Measurements from ENCODE around the gene ITGB6. TPM values are rescaled to one million over a fixed set of nuclear protein-coding genes. Genes with fewer than 3 reads are reported as not detected.

ITGB6 gene
- total and polyA plus RNA-seq, 2 of the 8 experiments (the other 6 are each of a cell fraction or from before 2014, with no cell fraction given): not detected

DNA sequence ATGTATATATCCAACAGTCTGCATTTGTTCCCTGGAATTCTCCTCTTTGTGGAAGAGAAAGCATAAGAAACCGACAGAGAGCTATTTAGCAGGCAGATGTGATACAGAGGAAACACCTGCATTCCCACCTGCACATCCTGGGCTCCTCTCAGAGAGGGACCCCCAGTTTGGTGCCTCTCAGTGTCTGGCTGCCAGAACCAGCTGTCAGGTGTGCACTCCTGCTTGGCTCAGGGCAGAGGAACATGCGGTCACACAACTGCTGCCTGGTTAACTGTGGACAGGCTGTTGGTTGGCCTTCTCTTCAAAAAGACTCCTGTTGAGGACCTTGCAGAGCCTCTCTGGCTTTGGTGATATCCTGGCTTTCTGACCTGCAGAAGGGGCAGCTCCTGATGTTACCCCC, 54.6 kb downstream of the ITGB6 start:
- no peak overlapping the region for H3K4ac ChIP-seq (replicated peaks; ENCODE audit: insufficient read length, low read depth, low read length)
- no peaks in the 10 kb centered on the region for H3K79me1 ChIP-seq (ENCODE audit: low read depth, low read length)
- no peak overlapping the region for H2AK5ac ChIP-seq (ENCODE audit: low read depth, low read length)
- ChIA-PET CTCF (ENCODE audit: partially characterized antibody) (interaction anchor here (1.0 kb wide), 1 partner anchor 11 kb away, joined by 4 read pairs; no protein-coding TSS in a partner anchor), POLR2A (ENCODE audit: partially characterized antibody) (no interaction called here)
- no peak overlapping the region for H2AFZ ChIP-seq (ENCODE audit: low read length)
- H3K14ac ChIP-seq (ENCODE audit: insufficient read length): no peak overlapping the region
- WGBS, 2 experiments (ENCODE audit: extremely low coverage in 1 of 2, insufficient coverage in 1 of 2, insufficient read length in 1 of 2, insufficient replicate concordance in 2 of 2, low coverage in 1 of 2, low lambda C conversion rate in 2 of 2, missing lambda C conversion rate in 1 of 2): 86% methylated on average over 2 of the region's 2 CpGs; no CpG with 5 or more reads in 1 of the 2 experiments
- H2BK120ac ChIP-seq (replicated peaks; ENCODE audit: low read depth, low read length): no peak overlapping the region
- no peaks in the 10 kb centered on the region for H3K23me2 ChIP-seq (ENCODE audit: low read depth, low read length)
- H3K4me3 ChIP-seq (ENCODE audit: extremely low read depth in 1 of 4, insufficient read depth in 2 of 4, low read depth in 3 of 4, low read length in 4 of 4): no peak overlapping the region
- TF ChIP-seq, protein P1, sequence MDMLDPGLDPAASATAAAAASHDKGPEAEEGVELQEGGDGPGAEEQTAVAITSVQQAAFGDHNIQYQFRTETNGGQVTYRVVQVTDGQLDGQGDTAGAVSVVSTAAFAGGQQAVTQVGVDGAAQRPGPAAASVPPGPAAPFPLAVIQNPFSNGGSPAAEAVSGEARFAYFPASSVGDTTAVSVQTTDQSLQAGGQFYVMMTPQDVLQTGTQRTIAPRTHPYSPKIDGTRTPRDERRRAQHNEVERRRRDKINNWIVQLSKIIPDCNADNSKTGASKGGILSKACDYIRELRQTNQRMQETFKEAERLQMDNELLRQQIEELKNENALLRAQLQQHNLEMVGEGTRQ (IDR thresholded peaks at IDR 0.05; ENCODE audit: low read length): no peak
- TF ChIP-seq CREB1 (IDR thresholded peaks at IDR 0.05): no peak
- TF ChIP-seq TAF1 (IDR thresholded peaks at IDR 0.05; ENCODE audit: low read depth, low read length): no peak
- TF ChIP-seq CHD2 (IDR thresholded peaks at IDR 0.05; ENCODE audit: low read length): no peak
- no peak for TF ChIP-seq E2F6 (IDR thresholded peaks at IDR 0.05)
- TF ChIP-seq SAP30 (IDR thresholded peaks at IDR 0.05; ENCODE audit: insufficient read depth, insufficient replicate concordance, low read length): no peak
- no peak for TF ChIP-seq SRF (IDR thresholded peaks at IDR 0.05; ENCODE audit: low read depth, low read length)
- no peak for TF ChIP-seq BACH1 (IDR thresholded peaks at IDR 0.05; ENCODE audit: low read length)
- no peak for TF ChIP-seq RNF2 (IDR thresholded peaks at IDR 0.05; ENCODE audit: borderline replicate concordance, low read depth, low read length, missing control alignments, poor library complexity, severe bottlenecking)
- no peak for TF ChIP-seq YY1 (IDR thresholded peaks at IDR 0.05; ENCODE audit: low read depth, low read length)
- TF ChIP-seq RBBP5 (IDR thresholded peaks at IDR 0.05; ENCODE audit: borderline replicate concordance, low read depth, low read length): no peak
- no peak for TF ChIP-seq TAF7 (optimal IDR thresholded peaks at IDR 0.05; ENCODE audit: borderline replicate concordance, low read depth, low read length)
- TF ChIP-seq RFX5 (IDR thresholded peaks at IDR 0.05; ENCODE audit: borderline replicate concordance, low read depth, low read length): no peak
- no peak overlapping the region for H4K91ac ChIP-seq (replicated peaks; ENCODE audit: insufficient read length, low read length)
- H3K27me3 ChIP-seq (replicated peaks in 1 of 4; ENCODE audit: control insufficient read depth in 3 of 4, extremely low read depth in 1 of 4, insufficient read depth in 3 of 4, low read length in 3 of 4): no peaks in the 10 kb centered on the region
- no peak overlapping the region for H2BK20ac ChIP-seq (ENCODE audit: low read length)
- H3K4me1 ChIP-seq (replicated peaks in 1 of 4; ENCODE audit: control insufficient read depth in 3 of 4, insufficient read depth in 4 of 4, low read length in 3 of 4): peaks cover 0 to 3% (median under 1%) of the 10 kb centered on the region in 4 experiments; a peak in 3 of 7 replicates
- no peaks in the 10 kb centered on the region for H3K79me2 ChIP-seq (ENCODE audit: control insufficient read depth in 1 of 2, insufficient read depth in 2 of 2, low read length in 2 of 2)
- DNase-seq (ENCODE audit: low read depth in 1 of 2, low spot score in 2 of 2): no peak
- no peak overlapping the region for H3K27ac ChIP-seq (ENCODE audit: low read depth, low read length)
- H3K9ac ChIP-seq (replicated peaks in 1 of 4; ENCODE audit: extremely low read depth in 1 of 4, low read depth in 3 of 4, low read length in 3 of 4): no peak overlapping the region
- FAIRE-seq: no peak
- H4K20me1 ChIP-seq (replicated peaks in 1 of 2; ENCODE audit: control insufficient read depth in 1 of 2, insufficient read depth in 2 of 2, low read length in 2 of 2): no peaks in the 10 kb centered on the region
- H3K56ac ChIP-seq (replicated peaks; ENCODE audit: insufficient read length, low read depth, low read length): no peak overlapping the region
- no peaks in the 10 kb centered on the region for H3K9me3 ChIP-seq (ENCODE audit: insufficient read depth in 2 of 2, low read depth in 1 of 2, low read length in 1 of 2)
- H3K36me3 ChIP-seq (ENCODE audit: control insufficient read depth in 2 of 4, insufficient read depth in 4 of 4, low read length in 3 of 4): no peaks in the 10 kb centered on the region
- no peak overlapping the region for H2BK15ac ChIP-seq (ENCODE audit: low read length)
- no peak overlapping the region for H2BK12ac ChIP-seq (ENCODE audit: low read depth, low read length)
- H4K5ac ChIP-seq (ENCODE audit: insufficient read length, low read depth, low read length): no peak overlapping the region
- H3K18ac ChIP-seq (ENCODE audit: extremely low read depth, low read length): no peak overlapping the region
- no peak overlapping the region for H2BK5ac ChIP-seq (ENCODE audit: low read depth, low read length)
- H3K4me2 ChIP-seq (ENCODE audit: insufficient read depth in 1 of 2, low read depth in 2 of 2, low read length in 2 of 2): no peak overlapping the region
- no peak overlapping the region for H3K23ac ChIP-seq (ENCODE audit: insufficient read length)
- H4K8ac ChIP-seq (ENCODE audit: extremely low read depth, insufficient read depth, low read length): no peak overlapping the region

Data from H1 (cell line).